HG02840 (cell line): ENCODE data around the gene DOCK9.
"Not testable (repeated sequence)": the region's sequence is repeated elsewhere in the genome, so short reads cannot be mapped to it uniquely, and the experiment has no call there.

ENCODE experiments used
- ATAC-seq: cut with Tn5 transposase; IDR thresholded peaks from one replicate; pipeline ENCODE4 v1.9.1; 2021; ENCODE audit warnings: mild to moderate bottlenecking, moderate library complexity, moderate number of reproducible peaks; ENCODE audit not compliant: unreplicated experiment, low FRiP score

The DOCK9 gene

DNA sequence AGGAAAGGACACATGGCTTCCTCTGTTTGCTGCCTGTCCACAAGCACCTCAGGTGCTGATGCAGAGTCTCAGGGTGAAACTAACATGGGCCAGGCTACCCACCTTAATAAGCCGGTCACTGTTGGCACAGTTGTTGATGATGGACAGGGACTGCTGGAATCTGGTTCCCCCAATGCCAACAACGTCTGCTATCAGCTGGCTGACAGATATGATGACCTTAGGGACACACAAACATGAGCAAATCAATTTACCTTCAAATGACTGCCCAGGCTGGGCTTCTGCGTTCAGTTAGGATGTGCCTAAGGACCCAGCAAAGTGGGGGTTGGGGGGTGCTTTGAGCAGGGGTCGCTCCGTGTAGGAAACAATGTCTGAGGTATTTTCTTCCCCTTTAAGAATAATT lies 148.3 kb downstream of the DOCK9 start:
- ATAC-seq, result no peak

- no peak for ATAC-seq
Measured at GRCh38 chr13:98828614-98829013, 149.2 kb downstream of the DOCK9 start.

- no peak for ATAC-seq
Measured at GRCh38 chr13:98827449-98827848, 150.4 kb downstream of the DOCK9 start.

DNA sequence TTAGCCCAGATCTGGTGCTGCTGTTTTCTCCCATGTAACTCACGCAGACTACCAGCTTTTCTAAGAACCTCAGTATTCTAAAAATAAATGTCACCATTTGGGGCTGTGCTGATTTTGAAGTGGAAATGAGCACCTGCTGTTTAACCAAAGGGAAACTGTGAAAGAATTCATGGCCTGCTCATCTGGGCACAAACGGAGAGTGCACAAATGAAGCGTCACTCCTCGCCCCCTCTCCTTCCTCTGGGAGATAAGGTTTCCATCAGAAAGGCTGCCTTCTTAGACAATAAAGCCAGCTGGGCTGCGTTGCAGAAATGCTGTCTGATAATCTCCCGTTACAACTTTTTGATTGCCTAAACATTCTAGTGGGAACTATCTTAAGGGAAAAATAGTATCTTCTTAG lies 151.7 kb downstream of the DOCK9 start:
- ATAC-seq, result no peak

- ATAC-seq, result no peak
Measured at GRCh38 chr13:98825659-98826058, 152.2 kb downstream of the DOCK9 start.

DNA sequence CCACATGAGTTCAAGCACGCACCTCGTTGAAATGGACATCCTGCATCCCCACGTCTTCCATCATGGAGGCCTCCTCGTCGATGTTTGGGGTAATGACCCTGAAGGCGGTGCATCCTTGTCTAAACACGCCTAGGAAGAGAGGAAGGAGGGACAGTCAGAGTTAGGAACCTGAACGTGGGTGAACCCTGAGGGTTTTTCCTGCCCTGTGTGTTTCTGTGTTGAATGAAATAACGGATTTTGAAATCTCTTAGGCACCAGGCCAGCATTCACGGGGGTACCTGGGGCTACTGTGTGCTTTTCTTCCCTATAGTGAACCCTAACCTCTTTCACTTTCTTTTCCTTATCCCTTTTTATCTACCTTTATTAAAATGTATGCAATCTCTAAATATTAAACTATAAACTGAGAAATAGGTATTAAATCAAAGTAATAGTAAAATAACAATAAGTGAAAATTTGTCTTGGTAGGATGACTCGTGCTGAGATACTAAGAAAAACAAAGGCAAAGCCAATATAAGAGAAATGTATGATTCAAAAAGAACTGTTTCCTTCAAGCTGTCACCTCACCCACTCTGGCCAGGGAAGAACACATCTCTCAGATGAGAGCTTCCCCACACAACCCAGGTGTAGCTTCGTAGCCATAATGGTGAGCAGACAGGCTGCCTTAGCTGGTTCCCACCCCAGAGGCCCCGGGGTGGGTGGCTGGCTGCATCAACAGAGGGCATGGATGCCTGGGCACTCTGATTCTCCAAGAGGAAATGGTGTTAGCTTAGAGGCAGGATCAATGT lies 153.3 kb downstream of the DOCK9 start:
- no peak for ATAC-seq

GRCh38 chr13:98823442-98823841 lies 154.4 kb downstream of the DOCK9 start:
- ATAC-seq, result no peak

GRCh38 chr13:98822225-98822606 lies 155.6 kb downstream of the DOCK9 start:
- ATAC-seq, result no peak

DNA sequence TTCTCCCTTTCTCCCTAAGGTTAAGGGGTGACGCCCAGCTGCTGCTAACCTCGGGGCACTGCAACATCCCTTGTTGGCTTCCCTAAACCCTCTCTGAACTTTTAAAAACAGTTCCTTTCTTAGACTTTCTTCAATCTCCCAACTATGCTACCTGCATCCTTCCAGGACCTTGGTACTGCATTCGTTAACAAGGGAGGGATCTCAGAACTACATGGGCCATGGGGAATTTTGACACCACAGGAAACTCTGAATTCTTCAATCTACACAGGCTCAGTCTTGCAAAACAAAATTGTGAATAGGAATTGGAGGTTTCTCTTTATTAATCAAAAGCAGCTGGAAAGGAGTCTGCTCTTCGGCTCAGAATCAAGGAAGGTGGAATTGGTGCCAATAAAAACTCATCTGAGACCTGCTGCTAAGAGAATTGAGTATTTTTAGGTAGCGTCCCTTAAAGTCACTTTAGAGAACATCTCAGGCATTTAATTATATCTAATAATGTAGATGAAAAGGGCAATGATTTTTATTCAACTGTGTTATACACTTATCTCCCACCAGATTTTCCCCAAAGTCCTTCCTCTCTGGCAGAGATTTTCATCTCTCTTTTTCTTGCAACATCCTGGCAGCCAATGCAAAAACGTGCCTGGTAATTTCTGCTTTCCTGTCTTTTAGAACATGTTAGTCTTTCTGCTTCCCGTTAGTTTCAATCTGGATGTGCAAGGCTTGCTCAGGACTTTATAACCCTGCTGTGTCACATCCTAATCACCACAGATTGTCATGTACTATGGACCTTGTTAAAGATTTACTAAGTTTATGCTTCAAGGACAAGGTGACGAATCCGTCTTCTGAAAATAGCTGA lies 156.3 kb downstream of the DOCK9 start:
- ATAC-seq, result no peak

DNA sequence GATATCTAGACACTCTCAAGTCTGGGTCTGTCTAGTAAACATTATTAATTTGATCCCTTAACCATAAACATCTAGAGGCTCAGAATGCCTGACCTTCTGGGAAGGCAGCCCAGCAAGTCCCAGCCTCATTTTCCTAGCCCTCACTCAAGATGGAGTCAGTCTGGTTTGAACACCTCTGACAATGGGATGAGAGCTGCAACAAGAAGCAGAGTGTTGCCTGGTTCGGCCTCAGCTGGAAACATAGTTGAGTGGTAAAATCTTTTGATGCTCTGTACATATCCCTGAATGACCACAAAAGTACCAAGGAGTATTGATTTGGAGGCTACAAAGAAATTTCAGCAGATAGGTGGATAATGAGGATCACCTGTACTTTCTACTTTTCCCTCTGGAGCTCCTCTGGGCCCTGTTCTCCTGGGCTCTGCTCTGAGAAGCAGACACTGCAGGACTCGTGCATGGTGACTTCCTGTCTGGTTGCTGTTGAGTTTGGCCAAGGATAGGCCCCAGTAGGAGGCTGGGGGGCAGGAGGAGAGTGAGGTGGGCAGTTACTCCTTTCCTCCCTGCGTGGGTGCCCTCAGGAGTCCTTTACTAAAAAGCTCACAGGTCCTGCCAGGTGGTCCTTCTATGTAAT lies 157.0 kb downstream of the DOCK9 start:
- ATAC-seq, result no peak

DNA sequence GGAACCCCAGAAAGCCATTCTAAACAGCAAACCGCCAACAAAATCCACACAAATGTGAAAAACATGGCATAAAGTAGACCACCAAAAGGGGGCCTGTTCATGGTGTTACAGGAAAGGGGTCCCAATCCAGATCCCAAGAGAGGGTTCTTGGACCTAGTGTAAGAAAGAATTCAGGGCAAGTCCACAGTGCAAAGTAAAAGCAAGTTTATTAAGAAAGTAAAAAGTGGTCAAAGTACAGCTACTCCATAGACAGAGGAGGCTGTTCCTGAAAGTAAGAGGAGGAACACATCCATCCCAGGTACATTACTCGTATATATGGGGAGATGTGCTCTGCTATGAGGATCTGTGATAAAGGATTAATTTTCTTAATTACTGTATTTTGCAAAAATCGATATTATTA lies 157.6 kb downstream of the DOCK9 start:
- no peak for ATAC-seq

DNA sequence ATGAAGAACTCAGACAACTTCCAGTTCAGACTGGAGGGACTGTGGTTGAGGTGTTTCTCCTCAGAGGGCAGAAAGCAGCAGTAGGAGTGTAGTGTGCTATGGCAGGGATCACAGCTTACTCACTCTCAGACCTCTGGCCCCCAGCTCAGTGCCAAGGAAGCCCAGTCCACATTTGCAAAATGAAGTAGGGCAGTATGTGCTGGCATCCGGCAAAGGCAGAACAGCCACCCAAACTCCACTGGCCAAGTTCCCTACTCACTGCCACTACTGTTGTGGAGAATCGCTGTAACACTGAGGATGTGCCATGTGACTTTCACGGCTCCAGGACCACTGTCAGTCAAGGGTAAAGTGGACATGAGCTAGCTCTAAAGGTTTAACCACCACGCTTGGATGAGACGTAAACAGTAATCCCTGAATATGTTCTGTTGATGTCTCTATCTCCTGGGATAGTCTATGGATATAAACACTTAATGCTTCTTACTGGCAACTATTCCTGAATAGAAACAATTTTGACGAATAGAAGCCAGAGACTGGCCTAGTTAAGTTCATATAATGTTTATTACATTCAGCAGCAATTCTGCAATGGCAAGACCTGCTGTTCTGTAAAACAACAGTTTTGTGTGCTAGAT lies 158.4 kb downstream of the DOCK9 start:
- no peak for ATAC-seq

DNA sequence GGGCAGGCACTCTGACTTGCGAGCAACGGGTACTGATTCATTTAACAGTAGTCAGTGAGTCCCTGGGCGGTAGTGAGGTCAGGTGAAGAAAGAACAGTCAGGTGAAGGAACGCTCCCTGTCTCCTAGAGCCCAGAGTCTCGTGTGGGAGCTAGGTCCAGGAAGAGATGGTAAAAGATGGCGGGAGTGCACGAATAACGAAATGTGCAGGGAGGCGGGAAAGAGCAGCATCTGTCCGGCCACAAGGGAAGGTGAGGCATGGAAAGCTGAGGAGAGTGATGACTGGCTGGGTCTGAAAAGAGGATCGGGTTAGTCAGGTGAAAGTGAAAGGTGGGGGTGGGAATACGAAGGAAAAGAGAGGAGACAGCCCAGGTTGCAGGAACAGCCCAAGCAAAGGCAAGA lies 161.5 kb downstream of the DOCK9 start:
- ATAC-seq, result no peak

DNA sequence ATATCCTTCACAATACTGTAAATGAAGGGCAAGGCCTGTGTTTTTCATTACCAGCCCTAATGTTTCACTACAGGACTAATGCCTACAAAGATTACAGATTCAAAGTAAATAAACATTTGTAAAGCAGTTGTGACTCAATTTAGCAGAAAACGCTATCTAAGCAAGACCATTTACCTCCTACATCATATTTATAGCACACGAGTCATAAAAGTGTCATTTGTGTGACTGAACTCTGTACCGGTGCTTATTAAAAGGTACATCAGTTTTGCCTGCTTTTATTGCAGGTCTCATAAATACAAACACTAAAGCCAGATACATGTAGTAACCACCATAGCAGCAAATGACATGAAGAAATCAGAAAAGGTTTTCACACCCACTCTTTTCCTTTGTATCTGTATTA lies 163.9 kb downstream of the DOCK9 start:
- ATAC-seq, result no peak

- not testable (repeated sequence) for ATAC-seq
Measured at GRCh38 chr13:98812186-98812790, 165.6 kb downstream of the DOCK9 start.

DNA sequence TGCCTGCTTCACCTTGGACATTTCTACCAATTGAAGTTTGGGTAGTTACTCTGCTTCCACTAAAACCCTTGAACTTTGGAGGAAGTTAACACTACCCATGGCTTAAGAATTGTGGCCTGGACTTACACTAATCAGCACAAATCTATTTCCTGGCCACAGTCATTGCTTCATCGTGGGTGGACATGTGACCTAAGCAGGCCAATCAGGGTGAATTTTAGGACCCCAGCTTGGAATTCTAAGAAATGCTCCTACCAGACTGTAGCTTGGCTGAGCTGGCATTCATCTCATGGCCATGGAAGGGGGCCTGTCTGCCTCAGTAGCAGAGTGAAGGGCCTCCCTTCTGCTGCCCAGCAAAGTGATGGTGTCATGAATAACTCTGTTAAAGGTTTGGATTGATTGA lies 167.1 kb downstream of the DOCK9 start:
- ATAC-seq, result no peak

DNA sequence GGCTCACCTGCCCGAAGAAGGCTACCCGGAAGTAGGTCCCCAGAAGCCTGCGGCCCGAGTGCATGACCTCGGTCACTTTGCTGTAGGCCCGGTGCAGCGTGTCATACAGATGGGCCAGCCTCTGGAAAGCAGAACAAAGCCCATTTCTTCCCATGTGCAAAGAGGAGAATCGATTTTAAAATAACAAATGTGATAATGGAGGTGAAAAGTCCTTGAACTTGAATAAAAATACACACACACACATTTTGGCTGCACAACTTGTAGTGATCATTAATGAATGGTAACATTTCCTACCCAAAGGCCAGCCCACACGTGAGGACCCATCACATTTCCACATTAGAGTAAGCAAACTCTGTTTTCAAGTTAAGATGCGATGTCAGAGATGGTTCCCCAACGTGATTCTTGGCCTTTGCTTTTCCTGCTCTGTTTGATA lies 168.5 kb downstream of the DOCK9 start:
- ATAC-seq, result no peak

- no peak for ATAC-seq
Measured at GRCh38 chr13:98807774-98808173, 170.1 kb downstream of the DOCK9 start.

DNA sequence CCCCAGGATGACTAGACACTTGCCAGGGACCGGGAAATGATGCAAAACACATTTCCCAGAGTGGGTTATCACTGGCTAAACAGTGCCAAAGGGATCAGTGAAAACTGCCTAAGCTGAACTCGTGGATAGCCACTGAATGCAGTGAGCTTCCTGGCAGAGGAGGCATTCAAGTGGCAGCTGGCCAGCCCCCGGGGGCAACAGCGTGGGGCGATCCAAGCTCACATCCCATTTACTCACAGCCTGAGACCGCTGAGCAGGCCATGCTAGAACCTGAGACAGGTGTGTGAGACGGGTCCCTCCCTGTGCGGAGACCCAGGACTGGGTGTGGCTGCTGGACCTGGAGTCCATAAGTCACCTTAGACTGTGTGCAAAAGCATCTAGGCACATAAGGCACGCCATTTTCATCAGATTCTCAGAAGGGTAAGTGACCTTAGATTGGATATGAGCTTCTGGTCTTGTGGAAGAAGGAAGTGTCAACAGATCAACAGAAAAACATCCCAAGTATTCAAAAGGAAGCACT lies 173.5 kb downstream of the DOCK9 start:
- ATAC-seq, result no peak

DNA sequence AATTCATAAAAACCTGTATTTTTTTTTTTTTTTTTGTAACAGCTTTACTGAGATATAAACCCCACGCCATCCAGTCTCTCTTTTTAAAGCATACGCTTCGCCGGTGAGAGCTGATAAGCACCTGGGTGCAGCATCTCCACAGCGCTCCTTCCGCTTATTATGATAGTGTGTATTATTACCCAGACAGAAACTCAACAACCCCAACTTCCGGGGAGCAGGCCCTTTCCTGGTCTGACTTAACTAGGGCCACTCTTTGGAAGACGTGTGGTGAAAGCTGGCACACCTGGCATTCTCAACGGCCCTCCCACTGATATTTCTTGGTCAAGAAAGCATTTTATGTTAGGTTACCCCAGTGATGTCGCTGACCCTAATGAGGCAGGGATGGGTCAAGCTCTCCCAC lies 173.9 kb downstream of the DOCK9 start:
- no peak for ATAC-seq
